B cell (primary cell): ENCODE measurements around the gene TRIM31. TPM values are rescaled to one million over a fixed set of nuclear protein-coding genes. Genes with fewer than 3 reads are reported as not detected.

Experiments
- ATAC-seq: fragments of 200-7000 bp; cut with Tn5 transposase; one replicate; pipeline ENCODE4 v1.10.0; 2021; ENCODE audit warnings: low read depth, mild to moderate bottlenecking, moderate number of reproducible peaks, moderate library complexity
- CTCF ChIA-PET: fragments of 350-600 bp; sonication (Branson Sonifier 250); formaldehyde crosslinking; loops from one replicate; lab custom pipeline; 2021; ENCODE audit warnings: antibody characterized with exemption, inconsistent platforms; lab: Charles Lee
- POLR2A ChIA-PET: fragments of 350-600 bp; sonication (Branson Sonifier 250); formaldehyde crosslinking; loops from one replicate; lab custom pipeline; 2021; ENCODE audit warnings: antibody characterized with exemption; lab: Charles Lee
- DNase-seq: peaks from one replicate; pipeline ENCODE4 v3.0.0; 2013
- H2AFZ ChIP-seq: 2 replicates; pipeline ENCODE4 v1.6.1; 2012; ENCODE audit warnings: mild to moderate bottlenecking, low read depth, low read length; ENCODE audit not compliant: insufficient read depth, poor library complexity, severe bottlenecking
- H3K27ac ChIP-seq, 2 donors: 1 replicate in 1 of 2; 2 replicates in 1 of 2; pipeline ENCODE4 v1.5.1; 2012 to 2013; ENCODE audit warnings: low read length in 2 of 2, mild to moderate bottlenecking in 2 of 2, moderate library complexity in 1 of 2
- H3K27me3 ChIP-seq, 4 experiments: fragments of 200-600 bp in 1 of 4; sonication (generic) in 1 of 4; replicated peaks in 1 of 4; 1 replicate in 2 of 4; 2 replicates in 2 of 4; pipeline versions ENCODE4 v1.6.1 to v1.7.0; 2013 to 2016; ENCODE audit warnings: low read length in 3 of 4, mild to moderate bottlenecking in 2 of 4, mixed read lengths in 1 of 4, moderate library complexity in 1 of 4; ENCODE audit not compliant: insufficient read depth in 4 of 4, control insufficient read depth in 3 of 4; ENCODE audit errors: control extremely low read depth in 1 of 4
- H3K36me3 ChIP-seq, 2 experiments: replicated peaks in 1 of 2; 1 replicate in 1 of 2; 2 replicates in 1 of 2; pipeline versions ENCODE4 v1.6.1 to v1.7.1; 2013; ENCODE audit warnings: low read length in 1 of 2; ENCODE audit not compliant: insufficient read depth in 2 of 2, control insufficient read depth in 1 of 2; ENCODE audit errors: control extremely low read depth in 1 of 2, extremely low read depth in 1 of 2
- H3K4me1 ChIP-seq, 2 donors: fragments of 200-600 bp in 1 of 2; sonication (generic) in 1 of 2; 1 replicate in 1 of 2; 2 replicates in 1 of 2; pipeline versions ENCODE4 v1.5.1 to v1.6.1; 2013 to 2017; ENCODE audit warnings: low read length in 2 of 2; ENCODE audit not compliant: control insufficient read depth in 2 of 2, insufficient read depth in 2 of 2
- H3K4me2 ChIP-seq: replicated peaks from 2 replicates; pipeline ENCODE3; 2012; ENCODE audit warnings: mild to moderate bottlenecking, low read depth, low read length; ENCODE audit not compliant: poor library complexity, severe bottlenecking
- H3K4me3 ChIP-seq, 5 experiments: fragments of 200-600 bp in 1 of 5; sonication (generic) in 1 of 5; 1 replicate in 3 of 5; 2 replicates in 2 of 5; pipeline versions ENCODE4 v1.5.1 to v1.7.0; 2011 to 2016; ENCODE audit warnings: low read length in 4 of 5, mild to moderate bottlenecking in 4 of 5, low read depth in 2 of 5, control low read depth in 1 of 5, moderate library complexity in 1 of 5; ENCODE audit not compliant: insufficient read depth in 1 of 5; ENCODE audit errors: control extremely low read depth in 1 of 5, extremely low read depth in 1 of 5
- H3K79me2 ChIP-seq: fragments of 200-600 bp; sonication (generic); one replicate; pipeline ENCODE4 v1.6.0; 2016; ENCODE audit warnings: low read length; ENCODE audit not compliant: control insufficient read depth, insufficient read depth
- H3K9ac ChIP-seq: fragments of 200-600 bp; sonication (generic); 2 replicates; pipeline ENCODE4 v1.6.1; 2017; ENCODE audit warnings: mild to moderate bottlenecking, low read length, moderate library complexity
- H3K9me3 ChIP-seq, 3 donors: one replicate each; pipeline versions ENCODE4 v1.6.1 to v1.7.1; 2013; ENCODE audit warnings: low read length in 2 of 3; ENCODE audit not compliant: control insufficient read depth in 2 of 3, insufficient read depth in 1 of 3; ENCODE audit errors: control extremely low read depth in 1 of 3
- H4K20me1 ChIP-seq: 2 replicates; pipeline ENCODE4 v1.6.0; 2012; ENCODE audit warnings: mild to moderate bottlenecking, low read length; ENCODE audit not compliant: insufficient read depth, control insufficient read depth, poor library complexity, severe bottlenecking
- H3K27ac Mint-ChIP-seq: one replicate; pipeline ENCODE4 v1.8.0; 2021; ENCODE audit warnings: mixed read lengths
- H3K27me3 Mint-ChIP-seq: one replicate; pipeline ENCODE4 v1.8.0; 2021; ENCODE audit warnings: mixed read lengths
- H3K4me1 Mint-ChIP-seq: one replicate; pipeline ENCODE4 v1.8.0; 2021; ENCODE audit warnings: mixed read lengths
- H3K4me3 Mint-ChIP-seq: one replicate; pipeline ENCODE4 v1.8.0; 2021; ENCODE audit warnings: mixed read lengths
- H3K9me3 Mint-ChIP-seq: one replicate; pipeline ENCODE4 v1.8.0; 2022; ENCODE audit warnings: mixed read lengths; ENCODE audit not compliant: insufficient read depth
- CTCF ChIP-seq: fragments of 200-600 bp; IDR thresholded peaks from one replicate; pipeline ENCODE4 v1.8.0; 2022; ENCODE audit warnings: antibody characterized with exemption, mild to moderate bottlenecking
- EZH2 ChIP-seq: IDR thresholded peaks from 2 replicates; pipeline ENCODE4 v1.6.1; 2012; ENCODE audit warnings: borderline replicate concordance, low read depth, mild to moderate bottlenecking, moderate library complexity, low read length; ENCODE audit not compliant: insufficient read depth, poor library complexity, severe bottlenecking
- WGBS: methylation state at CpG from one replicate; pipeline ENCODE4 v1.1.5; 2013; ENCODE audit warnings: missing lambda C conversion rate; ENCODE audit not compliant: insufficient coverage; 5-methylcytosine and 5-hydroxymethylcytosine counted together
- intact Hi-C: fragments of 100-400 bp; cut with micrococcal nuclease; formaldehyde crosslinking; loops from one replicate; pipeline ENCODE4 v1.10.0; 2022
- polyA plus RNA-seq: library from polyadenylated mRNA; depleted of rRNA; stranded (reverse); fragments of >200 nt; gene quantifications from 2 replicates; pipeline ENCODE4 v1.2.3, GENCODE V29; 2012
- total RNA-seq, 2 donors: library from RNA; stranded (reverse); fragments of 120-200 nt in 1 of 2; gene quantifications; 1 replicate in 1 of 2; 2 replicates in 1 of 2; pipeline versions ENCODE4 v1.2.3 to v1.2.4, GENCODE V29; 2013 to 2022

TRIM31 gene
- total and polyA plus RNA-seq, 2 donors (not counting 1 experiment from before 2014, with no cell fraction given): not detected

- H3K4me3 Mint-ChIP-seq: no peak overlapping the region
- no peaks in the 10 kb centered on the region for H4K20me1 ChIP-seq
- no peak for ATAC-seq
- H3K79me2 ChIP-seq: no peaks in the 10 kb centered on the region
- H3K4me2 ChIP-seq: no peak overlapping the region
- H3K4me3 ChIP-seq: no peak overlapping the region
- ChIA-PET CTCF (no interaction called here), POLR2A (interaction anchor here (0.7 kb wide), 1 partner anchor 8 kb away, joined by 4 read pairs; no protein-coding TSS in a partner anchor)
- no peak overlapping the region for H3K9ac ChIP-seq
- 89% methylated on average over 9 of the region's 9 CpGs for WGBS
- no peak overlapping the region for H3K27ac Mint-ChIP-seq
- DNase-seq: no peak
- no peaks in the 10 kb centered on the region for H3K9me3 Mint-ChIP-seq
- H3K4me1 ChIP-seq: no peaks in the 10 kb centered on the region
- no peaks in the 10 kb centered on the region for H3K9me3 ChIP-seq
- H3K27me3 Mint-ChIP-seq: peaks cover 47% of the 10 kb centered on the region
- peaks cover 0 to 26% (median 10%) of the 10 kb centered on the region in 4 experiments for H3K27me3 ChIP-seq
- H3K27ac ChIP-seq: no peak overlapping the region
- no peaks in the 10 kb centered on the region for H3K4me1 Mint-ChIP-seq
- intact Hi-C loops: no loop called here
- no peak overlapping the region for H2AFZ ChIP-seq
- TF ChIP-seq EZH2: no peak
- no peak for TF ChIP-seq CTCF
- H3K36me3 ChIP-seq: no peaks in the 10 kb centered on the region
Measured at GRCh38 chr6:30156774-30157173, 43.9 kb upstream of the TRIM31 start.

- no peak for TF ChIP-seq EZH2
- TF ChIP-seq CTCF: no peak
- Histone ChIP-seq H2AFZ (no peak overlapping the region), H4K20me1 (no peaks in the 10 kb centered on the region), H3K4me2 (no peak overlapping the region), H3K27me3 (peaks cover 0 to 26% (median 10%) of the 10 kb centered on the region in 4 experiments), H3K79me2 (no peaks in the 10 kb centered on the region), H3K9me3 (no peaks in the 10 kb centered on the region), H3K4me3 (no peak overlapping the region), H3K9ac (no peak overlapping the region), H3K4me1 (no peaks in the 10 kb centered on the region), H3K27ac (no peak overlapping the region), H3K36me3 (no peaks in the 10 kb centered on the region)
- peaks cover 47% of the 10 kb centered on the region for H3K27me3 Mint-ChIP-seq
- no peak overlapping the region for H3K27ac Mint-ChIP-seq
- no peaks in the 10 kb centered on the region for H3K4me1 Mint-ChIP-seq
- intact Hi-C loops: no loop called here
- DNase-seq (no peak), ATAC-seq (no peak)
- no peaks in the 10 kb centered on the region for H3K9me3 Mint-ChIP-seq
- no CpG with 5 or more reads among the region's 4 CpGs for WGBS
- no peak overlapping the region for H3K4me3 Mint-ChIP-seq
- ChIA-PET CTCF (no interaction called here), POLR2A (no interaction called here)
Measured at GRCh38 chr6:30156262-30156599, 43.3 kb upstream of the TRIM31 start.
